BJ (cell line): ENCODE data around the gene RNPC3. TPM values are rescaled to one million over a fixed set of nuclear protein-coding genes. Genes with fewer than 3 reads are reported as not detected.

Experiments used
- CTCF ChIA-PET: fragments of 350-600 bp; formaldehyde crosslinking; extraction: SDS; loops from one replicate; lab custom pipeline; 2021; ENCODE audit warnings: antibody characterized with exemption, inconsistent platforms; lab: Yijun Ruan, JAX
- POLR2A ChIA-PET: fragments of 300-600 bp; sonication (Branson Sonifier 250); formaldehyde crosslinking; extraction: SDS; loops from one replicate; lab custom pipeline; 2021; ENCODE audit warnings: antibody characterized with exemption; lab: Charles Lee
- DNase-seq: peaks from one replicate; pipeline ENCODE4 v3.0.0-alpha.2; 2011; ENCODE audit warnings: low read depth
- H3K27me3 ChIP-seq: 2 replicates; pipeline ENCODE4 v1.6.0; 2011; ENCODE audit warnings: low read length; ENCODE audit not compliant: control insufficient read depth, insufficient read depth
- H3K36me3 ChIP-seq: 2 replicates; pipeline ENCODE4 v1.5.1; 2011; ENCODE audit warnings: low read length; ENCODE audit not compliant: control insufficient read depth, insufficient read depth
- H3K4me3 ChIP-seq: 2 replicates; pipeline ENCODE4 v1.5.1; 2011; ENCODE audit warnings: low read depth, mild to moderate bottlenecking, control low read depth, low read length
- CTCF ChIP-seq: IDR thresholded peaks from 2 replicates; pipeline ENCODE4 v1.5.1; 2011; ENCODE audit warnings: low read depth, mild to moderate bottlenecking, control low read depth, inconsistent platforms, low read length, moderate library complexity; ENCODE audit not compliant: insufficient read depth
- polyA plus RNA-seq: library from polyadenylated mRNA; depleted of rRNA; stranded (reverse); fragments of >200 nt; gene quantifications from 2 replicates; pipeline ENCODE4 v1.2.3, GENCODE V29; 2011

RNPC3 gene
- polyA plus RNA-seq, 1 experiment: 13.3 TPM

GRCh38 chr1:103516283-103516682 is 9.2 kb upstream of the RNPC3 start:
- H3K4me3 ChIP-seq: no peak overlapping the region
- TF ChIP-seq CTCF: no peak
- CTCF ChIA-PET: interaction anchor here (1.3 to 1.6 kb wide), 3 partner anchors 8 to 1996 kb away, joined by 3 to 4 read pairs (median 3); no protein-coding TSS in a partner anchor
- H3K27me3 ChIP-seq: no peaks in the 10 kb centered on the region
- no peak for DNase-seq
- POLR2A ChIA-PET: no interaction called here
- no peaks in the 10 kb centered on the region for H3K36me3 ChIP-seq

DNA sequence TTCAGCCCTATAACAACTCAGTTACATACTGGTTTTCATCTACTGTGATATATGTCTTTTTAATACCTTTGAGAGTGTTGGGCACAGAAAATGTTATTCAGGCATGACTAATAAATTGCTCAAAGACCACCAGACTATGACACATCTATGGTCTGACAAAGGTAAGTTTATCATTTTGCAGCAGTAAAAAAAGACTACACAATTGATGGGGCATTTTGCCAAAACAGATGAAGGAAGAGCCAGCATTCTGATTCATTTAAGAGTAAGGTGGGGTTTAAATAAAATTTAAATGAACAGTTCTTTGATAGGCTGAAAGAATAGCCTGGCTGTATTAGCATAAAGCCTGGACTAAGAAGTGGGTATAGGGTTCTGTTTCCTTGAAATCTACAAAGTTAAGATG is 8.8 kb upstream of the RNPC3 start:
- no peaks in the 10 kb centered on the region for H3K27me3 ChIP-seq
- ChIA-PET POLR2A (no interaction called here), CTCF (interaction anchor here (0.6 to 1.6 kb wide), 3 partner anchors 8 to 40 kb away, joined by 3 to 4 read pairs (median 3); no protein-coding TSS in a partner anchor)
- H3K4me3 ChIP-seq: no peak overlapping the region
- TF ChIP-seq CTCF: no peak
- no peaks in the 10 kb centered on the region for H3K36me3 ChIP-seq
- DNase-seq: no peak

DNA sequence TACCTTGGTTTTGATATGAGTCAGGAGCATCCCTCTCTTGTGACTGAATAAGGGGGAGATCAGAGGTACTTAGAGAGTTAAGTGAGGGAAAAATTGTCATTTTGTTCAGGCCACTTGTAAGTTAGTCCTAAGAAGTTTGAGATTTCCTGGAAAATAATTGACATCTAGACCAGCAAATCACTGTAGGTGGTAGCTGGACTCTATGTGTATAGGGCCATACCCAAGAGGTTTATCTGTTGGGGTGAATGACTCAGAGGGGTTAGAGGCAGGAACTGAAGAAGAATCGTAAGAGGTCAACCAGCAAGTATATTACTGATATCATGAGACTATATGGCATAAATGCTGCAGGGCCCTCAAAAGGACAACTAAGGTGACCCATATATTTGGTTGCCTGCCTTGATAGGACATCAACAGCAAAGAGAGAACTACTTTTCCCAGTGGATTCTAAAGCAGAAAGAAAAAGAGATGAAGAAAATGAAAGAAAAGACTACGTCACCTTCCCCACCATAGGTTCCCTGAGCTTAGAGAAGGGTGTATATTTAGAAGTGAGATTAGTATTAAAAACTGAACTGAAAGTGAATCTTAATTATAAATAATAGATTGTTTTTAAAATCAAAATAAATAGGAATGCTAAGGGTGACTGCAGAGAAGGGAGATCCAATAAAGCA is 8.0 kb upstream of the RNPC3 start:
- no peaks in the 10 kb centered on the region for H3K36me3 ChIP-seq
- H3K4me3 ChIP-seq: no peak overlapping the region
- TF ChIP-seq CTCF: no peak
- POLR2A ChIA-PET: interaction anchor here (0.6 kb wide), 1 partner anchor 422 kb away, joined by 3 read pairs; no protein-coding TSS in a partner anchor
- CTCF ChIA-PET: interaction anchor here (0.6 to 1.6 kb wide), 3 partner anchors 7 to 39 kb away, joined by 3 to 4 read pairs (median 3); no protein-coding TSS in a partner anchor
- DNase-seq: no peak
- H3K27me3 ChIP-seq: no peaks in the 10 kb centered on the region

GRCh38 chr1:103520822-103521221 is 4.7 kb upstream of the RNPC3 start:
- Histone ChIP-seq H3K4me3 (no peak overlapping the region), H3K36me3 (no peaks in the 10 kb centered on the region), H3K27me3 (no peaks in the 10 kb centered on the region)
- POLR2A ChIA-PET: no interaction called here
- no peak for DNase-seq
- CTCF ChIA-PET: no interaction called here
- no peak for TF ChIP-seq CTCF

DNA sequence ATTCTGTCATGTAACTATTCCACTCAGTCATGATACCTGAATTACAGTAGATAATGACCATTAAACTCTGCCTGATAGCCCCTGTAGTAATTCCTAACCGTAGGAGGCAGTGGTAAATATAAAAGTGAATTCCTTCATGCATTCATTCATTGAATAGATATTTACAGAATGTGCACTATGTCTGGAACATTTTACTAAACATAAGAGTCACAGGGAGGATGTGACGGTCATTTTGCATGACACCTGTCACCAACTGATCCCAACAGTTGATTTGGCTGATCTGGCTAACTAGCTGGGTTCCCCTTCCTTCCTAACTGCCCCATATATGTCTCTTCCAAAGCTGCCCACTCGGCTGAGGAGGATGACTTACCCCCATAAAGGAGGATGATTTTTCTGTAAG is 2.2 kb upstream of the RNPC3 start:
- POLR2A ChIA-PET: no interaction called here
- CTCF ChIA-PET: interaction anchor here (1.1 kb wide), 1 partner anchor 8 kb away, joined by 4 read pairs; no protein-coding TSS in a partner anchor
- Histone ChIP-seq H3K4me3 (no peak overlapping the region), H3K36me3 (no peaks in the 10 kb centered on the region), H3K27me3 (no peaks in the 10 kb centered on the region)
- DNase-seq: no peak
- no peak for TF ChIP-seq CTCF
